GM23338 (cell line): ENCODE measurements around the gene TACSTD2. TPM values are rescaled to one million over a fixed set of nuclear protein-coding genes. Genes with fewer than 3 reads are reported as not detected.

Experiments used
- ATAC-seq: fragments of 200-7000 bp; cut with Tn5 transposase; 3 replicates; pipeline ENCODE4 v1.9.1; 2020
- DNase-seq: peaks from one replicate; pipeline ENCODE4 v3.0.0-alpha.2; 2015; ENCODE audit warnings: low spot score
- H2AFZ ChIP-seq: fragments of 200-600 bp; sonication (generic); 2 replicates; pipeline ENCODE4 v1.8.0; 2016; ENCODE audit warnings: antibody characterized with exemption, mild to moderate bottlenecking, moderate library complexity
- H3F3A ChIP-seq: fragments of 200-600 bp; sonication (generic); replicated peaks from 2 replicates; pipeline ENCODE4 v1.8.0; 2017; ENCODE audit warnings: antibody characterized with exemption, mixed run types, low read depth
- H3K27ac ChIP-seq: fragments of 200-600 bp; sonication (generic); 2 replicates; pipeline ENCODE4 v1.6.1; 2016; ENCODE audit warnings: low read depth
- H3K27me3 ChIP-seq: fragments of 200-600 bp; sonication (generic); 2 replicates; pipeline ENCODE4 v1.8.0; 2016; ENCODE audit warnings: mild to moderate bottlenecking, mixed run types, moderate library complexity; ENCODE audit not compliant: insufficient read depth
- H3K36me3 ChIP-seq: fragments of 200-600 bp; sonication (generic); 2 replicates; pipeline ENCODE4 v1.8.0; 2016; ENCODE audit warnings: mild to moderate bottlenecking; ENCODE audit not compliant: insufficient read depth
- H3K4me1 ChIP-seq: fragments of 200-600 bp; sonication (generic); 2 replicates; pipeline ENCODE4 v1.8.0; 2016; ENCODE audit warnings: mild to moderate bottlenecking, moderate library complexity; ENCODE audit not compliant: insufficient read depth
- H3K4me2 ChIP-seq: fragments of 200-600 bp; sonication (generic); 2 replicates; pipeline ENCODE4 v1.7.1; 2017; ENCODE audit warnings: mixed run types
- H3K4me3 ChIP-seq: fragments of 200-600 bp; sonication (generic); 2 replicates; pipeline ENCODE4 v1.6.1; 2016; ENCODE audit warnings: mixed run types
- H3K79me2 ChIP-seq: fragments of 200-600 bp; sonication (generic); replicated peaks from 2 replicates; pipeline ENCODE4 v1.8.0; 2017; ENCODE audit warnings: mild to moderate bottlenecking; ENCODE audit not compliant: insufficient read depth
- H3K9me2 ChIP-seq: fragments of 200-600 bp; sonication (generic); 2 replicates; pipeline ENCODE4 v1.8.0; 2017; ENCODE audit not compliant: insufficient read depth
- H4K20me1 ChIP-seq: fragments of 200-600 bp; sonication (generic); replicated peaks from 2 replicates; pipeline ENCODE4 v1.8.0; 2017; ENCODE audit warnings: mild to moderate bottlenecking; ENCODE audit not compliant: insufficient read depth
- H3K27ac Mint-ChIP-seq: 2 replicates; pipeline ENCODE4 v1.8.0; 2020; ENCODE audit warnings: inconsistent platforms, mild to moderate bottlenecking, moderate library complexity, mixed read lengths
- H3K27me3 Mint-ChIP-seq: 3 replicates; pipeline ENCODE4 v1.8.0; 2022; ENCODE audit warnings: low read depth, mild to moderate bottlenecking, moderate library complexity, mixed read lengths, inconsistent platforms; ENCODE audit not compliant: insufficient read depth, poor library complexity
- H3K36me3 Mint-ChIP-seq: 3 replicates; pipeline ENCODE4 v1.8.0; 2021; ENCODE audit warnings: low read depth, mild to moderate bottlenecking, inconsistent platforms, moderate library complexity, mixed read lengths
- H3K4me1 Mint-ChIP-seq: 3 replicates; pipeline ENCODE4 v1.8.0; 2020; ENCODE audit warnings: mild to moderate bottlenecking, inconsistent platforms, mixed read lengths
- H3K4me3 Mint-ChIP-seq: 3 replicates; pipeline ENCODE4 v1.8.0; 2021; ENCODE audit warnings: moderate library complexity, mild to moderate bottlenecking, inconsistent platforms, mixed read lengths
- H3K9me3 Mint-ChIP-seq: 3 replicates; pipeline ENCODE4 v1.8.0; 2020; ENCODE audit warnings: moderate library complexity, mild to moderate bottlenecking, inconsistent platforms, mixed read lengths
- CREB1 ChIP-seq: fragments of 250-450 bp; sonication (Bioruptor Pico); IDR thresholded peaks from 2 replicates; pipeline ENCODE4 v1.5.0; 2020; ENCODE audit warnings: low read depth, mild to moderate bottlenecking, moderate library complexity
- CTCF ChIP-seq, 2 experiments: fragments of 200-600 bp in 1 of 2; sonication (generic) in 1 of 2; conservative IDR thresholded peaks; 2 replicates each; pipeline versions ENCODE4 v1.5.1 to v1.6.1; 2016 to 2017; ENCODE audit warnings: antibody characterized with exemption in 2 of 2, low read depth in 2 of 2, mild to moderate bottlenecking in 2 of 2, moderate library complexity in 1 of 2
- EZH2 ChIP-seq: fragments of 200-600 bp; sonication (generic); IDR thresholded peaks from one replicate; pipeline ENCODE4 v1.8.0; 2017; ENCODE audit warnings: antibody characterized with exemption, mild to moderate bottlenecking, low read depth; ENCODE audit not compliant: unreplicated experiment
- EZH2phosphoT487 ChIP-seq: fragments of 200-600 bp; sonication (generic); IDR thresholded peaks from one replicate; pipeline ENCODE4 v1.8.1; 2018; ENCODE audit warnings: antibody characterized with exemption; ENCODE audit not compliant: unreplicated experiment
- JUNB ChIP-seq: IDR thresholded peaks from one replicate; pipeline ENCODE4 v1.6.1; 2016; ENCODE audit warnings: antibody characterized with exemption; ENCODE audit not compliant: unreplicated experiment
- NANOG ChIP-seq: IDR thresholded peaks from 2 replicates; pipeline ENCODE4 v1.6.1; 2016; ENCODE audit warnings: antibody characterized with exemption, borderline replicate concordance
- POLR2AphosphoS5 ChIP-seq: IDR thresholded peaks from 2 replicates; pipeline ENCODE4 v1.6.1; 2016; ENCODE audit warnings: antibody characterized with exemption, low read depth
- STAT1 ChIP-seq: IDR thresholded peaks from one replicate; pipeline ENCODE4 v1.6.1; 2016; ENCODE audit warnings: antibody characterized with exemption; ENCODE audit not compliant: unreplicated experiment
- ZNF114 ChIP-seq: fragments of 250-450 bp; sonication (Bioruptor Pico); IDR thresholded peaks from 2 replicates; pipeline ENCODE4 v1.5.0; 2020; ENCODE audit warnings: mild to moderate bottlenecking, moderate library complexity
- ZNF331 ChIP-seq: fragments of 250-450 bp; sonication (Bioruptor Pico); IDR thresholded peaks from 2 replicates; pipeline ENCODE4 v1.5.0; 2020; ENCODE audit warnings: low read depth, mild to moderate bottlenecking, moderate library complexity
- ZNF462 ChIP-seq: fragments of 250-450 bp; sonication (Bioruptor Pico); IDR thresholded peaks from 2 replicates; pipeline ENCODE4 v1.5.0; 2020; ENCODE audit warnings: mild to moderate bottlenecking, moderate library complexity
- polyA plus RNA-seq: library from polyadenylated mRNA; unstranded; fragments of >200 nt; fragmentation: Nextera tagmentation; extraction: Ambion mirVana; gene quantifications from 2 replicates; pipeline ENCODE4 v1.2.1, GENCODE V29; 2016
- total RNA-seq: library from RNA; depleted of rRNA; stranded (reverse); fragments of >200 nt; shearing (Covaris generic); gene quantifications from 2 replicates; pipeline ENCODE4 v1.2.3, GENCODE V29; 2014
- TF ChIP-seq, protein P1 (sequence below): IDR thresholded peaks from one replicate; pipeline ENCODE4 v1.6.1; 2018; ENCODE audit warnings: antibody characterized with exemption; ENCODE audit not compliant: unreplicated experiment
- TF ChIP-seq, protein P2 (sequence below): IDR thresholded peaks from 2 replicates; pipeline ENCODE4 v1.6.1; 2016; ENCODE audit warnings: antibody characterized with exemption

The TACSTD2 gene
- total and polyA plus RNA-seq, 2 experiments from 2014 or later, result 0.86 to 1.5 TPM

DNA sequence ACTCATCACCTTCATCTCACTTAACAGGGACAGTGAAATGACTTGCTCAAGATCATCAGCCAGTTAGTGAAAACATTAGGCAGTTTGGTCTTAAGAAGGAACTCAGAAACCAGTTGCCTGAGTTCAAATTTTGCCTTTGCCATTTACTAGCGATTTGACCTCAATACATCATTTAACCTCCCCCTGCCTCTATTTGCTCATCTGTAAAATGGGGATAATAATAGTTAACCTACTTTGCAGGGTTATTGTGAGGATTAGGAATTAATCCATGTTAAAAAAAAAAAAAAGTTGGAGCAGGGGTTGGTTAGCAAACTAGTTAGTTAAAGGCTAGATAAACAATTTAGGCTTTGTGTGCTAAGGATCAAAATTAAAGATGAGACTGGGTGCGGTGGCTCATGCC lies 10.6 kb upstream of the TACSTD2 start:
- no peak overlapping the region for H3K4me2 ChIP-seq
- Mint-ChIP-seq H3K27ac (no peak overlapping the region), H3K27me3 (peaks cover 8% of the 10 kb centered on the region), H3K9me3 (no peaks in the 10 kb centered on the region), H3K4me1 (no peaks in the 10 kb centered on the region), H3K4me3 (no peak overlapping the region), H3K36me3 (no peaks in the 10 kb centered on the region)
- no peaks in the 10 kb centered on the region; the same call in 1 of the 2 replicates for H3K27me3 ChIP-seq
- no peaks in the 10 kb centered on the region for H3K36me3 ChIP-seq
- no peaks in the 10 kb centered on the region for H3K9me2 ChIP-seq
- H3K79me2 ChIP-seq, result no peaks in the 10 kb centered on the region
- DNase-seq (no peak), ATAC-seq (no peak)
- no peaks in the 10 kb centered on the region for H3F3A ChIP-seq
- no peak overlapping the region for H3K27ac ChIP-seq
- TF ChIP-seq, protein P1, sequence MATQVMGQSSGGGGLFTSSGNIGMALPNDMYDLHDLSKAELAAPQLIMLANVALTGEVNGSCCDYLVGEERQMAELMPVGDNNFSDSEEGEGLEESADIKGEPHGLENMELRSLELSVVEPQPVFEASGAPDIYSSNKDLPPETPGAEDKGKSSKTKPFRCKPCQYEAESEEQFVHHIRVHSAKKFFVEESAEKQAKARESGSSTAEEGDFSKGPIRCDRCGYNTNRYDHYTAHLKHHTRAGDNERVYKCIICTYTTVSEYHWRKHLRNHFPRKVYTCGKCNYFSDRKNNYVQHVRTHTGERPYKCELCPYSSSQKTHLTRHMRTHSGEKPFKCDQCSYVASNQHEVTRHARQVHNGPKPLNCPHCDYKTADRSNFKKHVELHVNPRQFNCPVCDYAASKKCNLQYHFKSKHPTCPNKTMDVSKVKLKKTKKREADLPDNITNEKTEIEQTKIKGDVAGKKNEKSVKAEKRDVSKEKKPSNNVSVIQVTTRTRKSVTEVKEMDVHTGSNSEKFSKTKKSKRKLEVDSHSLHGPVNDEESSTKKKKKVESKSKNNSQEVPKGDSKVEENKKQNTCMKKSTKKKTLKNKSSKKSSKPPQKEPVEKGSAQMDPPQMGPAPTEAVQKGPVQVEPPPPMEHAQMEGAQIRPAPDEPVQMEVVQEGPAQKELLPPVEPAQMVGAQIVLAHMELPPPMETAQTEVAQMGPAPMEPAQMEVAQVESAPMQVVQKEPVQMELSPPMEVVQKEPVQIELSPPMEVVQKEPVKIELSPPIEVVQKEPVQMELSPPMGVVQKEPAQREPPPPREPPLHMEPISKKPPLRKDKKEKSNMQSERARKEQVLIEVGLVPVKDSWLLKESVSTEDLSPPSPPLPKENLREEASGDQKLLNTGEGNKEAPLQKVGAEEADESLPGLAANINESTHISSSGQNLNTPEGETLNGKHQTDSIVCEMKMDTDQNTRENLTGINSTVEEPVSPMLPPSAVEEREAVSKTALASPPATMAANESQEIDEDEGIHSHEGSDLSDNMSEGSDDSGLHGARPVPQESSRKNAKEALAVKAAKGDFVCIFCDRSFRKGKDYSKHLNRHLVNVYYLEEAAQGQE, result no peak
- no peak for TF ChIP-seq ZNF462 (CRISPR knock-in tag)
- no peak for TF ChIP-seq EZH2phosphoT487
- no peak for TF ChIP-seq NANOG
- no peak for TF ChIP-seq CREB1 (CRISPR knock-in tag)
- TF ChIP-seq STAT1, result no peak
- TF ChIP-seq ZNF331 (CRISPR knock-in tag), result no peak
- TF ChIP-seq EZH2, result no peak
- TF ChIP-seq JUNB, result no peak
- no peak for TF ChIP-seq CTCF (conservative IDR thresholded peaks at IDR 0.05; ENCODE audit: low read depth in 2 of 2)
- TF ChIP-seq, protein P2, sequence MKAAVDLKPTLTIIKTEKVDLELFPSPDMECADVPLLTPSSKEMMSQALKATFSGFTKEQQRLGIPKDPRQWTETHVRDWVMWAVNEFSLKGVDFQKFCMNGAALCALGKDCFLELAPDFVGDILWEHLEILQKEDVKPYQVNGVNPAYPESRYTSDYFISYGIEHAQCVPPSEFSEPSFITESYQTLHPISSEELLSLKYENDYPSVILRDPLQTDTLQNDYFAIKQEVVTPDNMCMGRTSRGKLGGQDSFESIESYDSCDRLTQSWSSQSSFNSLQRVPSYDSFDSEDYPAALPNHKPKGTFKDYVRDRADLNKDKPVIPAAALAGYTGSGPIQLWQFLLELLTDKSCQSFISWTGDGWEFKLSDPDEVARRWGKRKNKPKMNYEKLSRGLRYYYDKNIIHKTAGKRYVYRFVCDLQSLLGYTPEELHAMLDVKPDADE, result no peak
- TF ChIP-seq ZNF114 (CRISPR knock-in tag), result no peak
- no peak for TF ChIP-seq POLR2AphosphoS5
- no peaks in the 10 kb centered on the region for H3K4me1 ChIP-seq
- H3K4me3 ChIP-seq, result no peak overlapping the region
- H4K20me1 ChIP-seq, result no peaks in the 10 kb centered on the region
- H2AFZ ChIP-seq, result no peak overlapping the region
